Large intestine (tissue), 12 donors: ENCODE data around the gene HARS1. TPM values are rescaled to one million over a fixed set of nuclear protein-coding genes. Genes with fewer than 3 reads are reported as not detected.
"Not testable (repeated sequence)": the region's sequence is repeated elsewhere in the genome, so short reads cannot be mapped to it uniquely, and the experiment has no call there.

ENCODE experiments used
- DNase-seq, 2 donors: peaks; one replicate each; pipeline versions ENCODE4 v3.0.0 to v3.0.0-alpha.2; 2013
- H3K27ac ChIP-seq: one replicate; pipeline ENCODE4 v1.5.1; 2013; ENCODE audit warnings: low read length
- H3K27me3 ChIP-seq: 2 replicates; pipeline ENCODE4 v1.6.1; 2013; ENCODE audit warnings: low read length; ENCODE audit not compliant: control insufficient read depth, insufficient read depth
- H3K36me3 ChIP-seq: 2 replicates; pipeline ENCODE4 v1.6.1; 2013; ENCODE audit warnings: low read length; ENCODE audit not compliant: control insufficient read depth, insufficient read depth
- H3K4me1 ChIP-seq: one replicate; pipeline ENCODE4 v1.6.1; 2013; ENCODE audit warnings: low read length; ENCODE audit not compliant: control insufficient read depth, insufficient read depth
- H3K4me3 ChIP-seq: one replicate; pipeline ENCODE4 v1.5.1; 2013; ENCODE audit warnings: low read length
- H3K9me3 ChIP-seq: one replicate; pipeline ENCODE4 v1.6.1; 2013; ENCODE audit warnings: mild to moderate bottlenecking, low read depth, low read length, moderate library complexity; ENCODE audit not compliant: control insufficient read depth
- WGBS: methylation state at CpG from one replicate; pipeline ENCODE4 v1.1.5; 2013; ENCODE audit warnings: low lambda C conversion rate; ENCODE audit not compliant: insufficient coverage; 5-methylcytosine and 5-hydroxymethylcytosine counted together
- long read RNA-seq, 11 donors: transcript quantifications; one replicate each; lab custom pipeline, GENCODE V29; 2026
- polyA plus RNA-seq: library from polyadenylated mRNA; unstranded; fragments of 120-200 nt; gene quantifications from one replicate; pipeline ENCODE4 v1.2.1, GENCODE V29; 2013

Gene HARS1
- 55.4 TPM for polyA plus RNA-seq
- long read RNA-seq, donor 1, transcript HARS-215 (13 exons, 1,945 nt) = major isoform, 12 of 36 reads
- long read RNA-seq, donor 1, partial matches to known transcripts = 5 of 36 reads
- long read RNA-seq, donor 1, other reads (novel, unspliced or antisense) = 14 of 36 reads
- long read RNA-seq, donor 2, transcript HARS-215 (13 exons, 1,945 nt) = major isoform, 11 of 148 reads
- long read RNA-seq, donor 2, transcript HARS-211 (3 exons, 619 nt) = minor isoform, 7 of 148 reads
- long read RNA-seq, donor 2, partial matches to known transcripts = 105 of 148 reads
- long read RNA-seq, donor 2, other reads (novel, unspliced or antisense) = 25 of 148 reads
- long read RNA-seq, donor 3, transcript HARS-211 (3 exons, 619 nt) = minor isoform, 9 of 379 reads
- long read RNA-seq, donor 3, transcript HARS-215 (13 exons, 1,945 nt) = major isoform, 16 of 379 reads
- long read RNA-seq, donor 3, partial matches to known transcripts = 306 of 379 reads
- long read RNA-seq, donor 3, other reads (novel, unspliced or antisense) = 46 of 379 reads
- long read RNA-seq, donor 4, partial matches to known transcripts = 0 of 1 reads
- long read RNA-seq, donor 4, other reads (novel, unspliced or antisense) = 0 of 1 reads
- long read RNA-seq, donor 5, transcript HARS-215 (13 exons, 1,945 nt) = major isoform, 13 of 64 reads
- long read RNA-seq, donor 5, partial matches to known transcripts = 29 of 64 reads
- long read RNA-seq, donor 5, other reads (novel, unspliced or antisense) = 19 of 64 reads
- long read RNA-seq, donor 6, transcript HARS-215 (13 exons, 1,945 nt) = major isoform, 10 of 133 reads
- long read RNA-seq, donor 6, partial matches to known transcripts = 97 of 133 reads
- long read RNA-seq, donor 6, other reads (novel, unspliced or antisense) = 21 of 133 reads
- long read RNA-seq, donor 7, transcript HARS-215 (13 exons, 1,945 nt) = major isoform, 8 of 119 reads
- long read RNA-seq, donor 7, partial matches to known transcripts = 94 of 119 reads
- long read RNA-seq, donor 7, other reads (novel, unspliced or antisense) = 15 of 119 reads
- long read RNA-seq, donor 8, transcript HARS-215 (13 exons, 1,945 nt) = major isoform, 23 of 219 reads
- long read RNA-seq, donor 8, partial matches to known transcripts = 156 of 219 reads
- long read RNA-seq, donor 8, other reads (novel, unspliced or antisense) = 34 of 219 reads
- long read RNA-seq, donor 9, transcript HARS-215 (13 exons, 1,945 nt) = major isoform, 8 of 119 reads
- long read RNA-seq, donor 9, partial matches to known transcripts = 66 of 119 reads
- long read RNA-seq, donor 9, other reads (novel, unspliced or antisense) = 38 of 119 reads
- long read RNA-seq, donor 10, transcript HARS-215 (13 exons, 1,945 nt) = major isoform, 14 of 248 reads
- long read RNA-seq, donor 10, partial matches to known transcripts = 200 of 248 reads
- long read RNA-seq, donor 10, other reads (novel, unspliced or antisense) = 30 of 248 reads
- long read RNA-seq, donor 11, transcript HARS-215 (13 exons, 1,945 nt) = major isoform, 5 of 48 reads
- long read RNA-seq, donor 11, partial matches to known transcripts = 42 of 48 reads
- long read RNA-seq, donor 11, other reads (novel, unspliced or antisense) = 0 of 48 reads

- Histone ChIP-seq H3K27me3 (no peaks in the 10 kb centered on the region), H3K4me1 (peaks cover 3% of the 10 kb centered on the region)
These were observed at the start of gene HARS1, which contains the start of gene HARS2 for GRCh38 chr5:140690941-140691924. Gene HARS1 (minus strand): TSS chr5:140691370. CDS start chr5:140691304, 66 bp downstream. Gene HARS2 (plus strand): TSS chr5:140691455. CDS start chr5:140691649, 194 bp downstream.

GRCh38 chr5:140737486-140737885, 46.3 kb upstream of the HARS1 start:
- Histone ChIP-seq H3K27ac (no peak overlapping the region), H3K4me3 (no peak overlapping the region), H3K9me3 (no peaks in the 10 kb centered on the region), H3K36me3 (no peaks in the 10 kb centered on the region), H3K27me3 (no peaks in the 10 kb centered on the region), H3K4me1 (no peaks in the 10 kb centered on the region)
- no peak for DNase-seq
- WGBS = 80% methylated on average over 1 of the region's 1 CpG

More at GRCh38 chr5:140690941-140691924, at the start of gene HARS1, which contains the start of gene HARS2:
- peaks cover 42% of the 10 kb centered on the region for H3K36me3 ChIP-seq
- WGBS = no CpG with 5 or more reads among the region's 61 CpGs
- peak within 1 kb of the TSS; percentile 83 for H3K4me3 ChIP-seq
- peak; percentile 84 to 94 for DNase-seq
- peak within 1 kb of the TSS; percentile 78 for H3K27ac ChIP-seq
- no peaks in the 10 kb centered on the region for H3K9me3 ChIP-seq

- DNase-seq = no peak
- no peak overlapping the region for H3K4me3 ChIP-seq
- H3K9me3 ChIP-seq = no peaks in the 10 kb centered on the region
- WGBS = 72% methylated on average over 2 of the region's 7 CpGs
- H3K27me3 ChIP-seq = peaks cover 2% of the 10 kb centered on the region
- no peaks in the 10 kb centered on the region for H3K4me1 ChIP-seq
- no peaks in the 10 kb centered on the region for H3K36me3 ChIP-seq
- no peak overlapping the region for H3K27ac ChIP-seq
These were observed 43.2 kb upstream of the HARS1 start for GRCh38 chr5:140734354-140734753.

GRCh38 chr5:140733098-140733497, 41.9 kb upstream of the HARS1 start:
- Histone ChIP-seq H3K4me3 (no peak overlapping the region), H3K27me3 (peaks cover 2% of the 10 kb centered on the region)
- WGBS = 62% methylated on average over 2 of the region's 4 CpGs

GRCh38 chr5:140725799-140726471, 34.8 kb upstream of the HARS1 start:
- H3K27me3 ChIP-seq = peaks cover 2% of the 10 kb centered on the region
- WGBS = no CpG with 5 or more reads among the region's 23 CpGs
- DNase-seq = peak; percentile 51 to 76
- no peaks in the 10 kb centered on the region for H3K4me1 ChIP-seq
- no peaks in the 10 kb centered on the region for H3K36me3 ChIP-seq
- H3K4me3 ChIP-seq = peak overlapping the region; percentile 12
- H3K9me3 ChIP-seq = no peaks in the 10 kb centered on the region
- H3K27ac ChIP-seq = no peak overlapping the region

More at GRCh38 chr5:140733098-140733497, 41.9 kb upstream of the HARS1 start:
- no peaks in the 10 kb centered on the region for H3K4me1 ChIP-seq
- no peaks in the 10 kb centered on the region for H3K9me3 ChIP-seq
- no peak for DNase-seq
- H3K27ac ChIP-seq = no peak overlapping the region
- H3K36me3 ChIP-seq = no peaks in the 10 kb centered on the region

GRCh38 chr5:140721395-140721794, 30.2 kb upstream of the HARS1 start:
- not testable (repeated sequence) for H3K27me3 ChIP-seq, DNase-seq, H3K36me3 ChIP-seq, H3K9me3 ChIP-seq, H3K4me3 ChIP-seq, H3K27ac ChIP-seq, H3K4me1 ChIP-seq
- WGBS = no CpG with 5 or more reads among the region's 5 CpGs

GRCh38 chr5:140720738-140721137, 29.6 kb upstream of the HARS1 start:
- not testable (repeated sequence) for H3K9me3 ChIP-seq, H3K4me1 ChIP-seq, H3K27ac ChIP-seq, H3K36me3 ChIP-seq, H3K4me3 ChIP-seq, DNase-seq, H3K27me3 ChIP-seq
- no CpG with 5 or more reads among the region's 6 CpGs for WGBS

- DNase-seq = no peak
- Histone ChIP-seq H3K27me3 (peaks cover 2% of the 10 kb centered on the region), H3K4me1 (no peaks in the 10 kb centered on the region), H3K27ac (peak overlapping the region; percentile 39), H3K4me3 (peak overlapping the region; percentile 21), H3K9me3 (no peaks in the 10 kb centered on the region), H3K36me3 (no peaks in the 10 kb centered on the region)
- no CpG with 5 or more reads among the region's 7 CpGs for WGBS
These were observed 27.1 kb upstream of the HARS1 start for GRCh38 chr5:140718266-140718592.
